Activated gamma-delta T cell (primary cell): Measurements from ENCODE around the gene SNRPA1.
"Not testable (repeated sequence)": the region's sequence is repeated elsewhere in the genome, so short reads cannot be mapped to it uniquely, and the experiment has no call there.

Experiments
- DNase-seq: peaks from one replicate; lab custom pipeline; 2025; lab: John Stamatoyannopoulos, UW
- total RNA-seq, 2 donors: gene quantifications; one replicate each; lab custom pipeline; 2026; lab: John Stamatoyannopoulos, UW

Gene SNRPA1
- total RNA-seq, result 65.2 to 72.3 reads per million in 2 donors

DNA sequence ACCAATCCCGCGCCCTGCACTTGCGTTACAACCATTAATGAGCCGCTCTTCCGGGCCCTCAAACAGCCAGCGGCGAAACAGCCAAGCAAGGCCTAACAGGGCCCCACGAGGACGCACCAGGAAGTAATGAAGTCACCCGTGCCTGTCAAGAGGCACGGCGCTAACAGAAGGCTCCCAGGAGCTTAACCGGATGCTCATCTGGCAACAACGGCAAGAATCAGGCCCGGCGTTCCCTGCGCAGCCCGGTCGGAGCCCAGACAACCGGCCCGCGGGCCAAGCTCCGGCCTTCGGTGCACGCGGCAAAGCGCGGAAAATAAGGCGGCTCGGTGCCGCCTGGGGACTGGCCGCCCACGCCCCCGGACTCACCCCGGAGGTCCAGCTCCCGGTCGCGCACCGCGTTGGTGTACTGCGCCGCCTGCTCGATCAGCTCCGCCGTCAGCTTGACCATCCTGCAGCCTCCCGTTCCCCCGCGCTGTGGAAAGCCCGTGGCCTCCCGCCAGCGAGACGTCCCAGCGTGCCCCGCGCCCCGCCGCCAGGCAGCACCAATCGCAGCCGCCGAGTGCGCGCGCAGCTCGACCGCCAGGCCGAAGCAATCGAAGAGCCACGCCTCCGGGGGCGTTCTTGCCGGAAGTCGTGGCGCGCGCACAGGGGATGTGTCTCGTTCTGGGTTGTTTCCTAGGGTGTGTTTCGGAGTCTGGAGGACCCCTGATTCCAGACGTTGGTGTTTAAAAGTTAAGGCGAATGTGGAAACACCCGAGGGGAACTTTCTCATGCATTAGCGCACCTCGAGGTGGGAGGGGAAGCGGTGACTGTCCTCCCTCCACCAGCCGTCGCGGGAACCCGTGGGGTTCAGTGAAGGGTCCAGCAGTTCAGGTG is at the start of gene SNRPA1:
SNRPA1 (minus strand) TSS at position 518 of the 876 bp plus-strand sequence; CDS start at position 448, 70 bp downstream.
- DNase-seq, result peak; percentile 99

DNA sequence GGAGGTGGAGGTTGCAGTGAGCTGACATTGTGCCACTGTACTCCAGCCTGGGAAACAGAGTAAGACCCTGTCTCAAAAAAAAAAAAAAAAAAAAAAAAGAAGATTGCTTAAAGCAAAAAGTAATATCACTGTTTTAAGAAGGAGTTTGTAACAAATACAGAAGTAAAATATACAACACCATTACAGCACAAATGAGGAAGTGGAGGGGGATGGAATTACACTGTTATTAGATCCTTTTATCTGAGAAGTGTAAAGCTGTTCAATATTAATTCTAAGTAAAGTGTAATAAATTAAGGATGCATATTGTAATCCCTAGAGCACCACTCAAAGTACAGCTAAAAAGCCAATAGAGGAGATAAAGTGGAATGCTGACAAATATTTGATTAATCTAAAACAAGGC is 47.0 kb upstream of the SNRPA1 start:
- DNase-seq, result no peak

DNA sequence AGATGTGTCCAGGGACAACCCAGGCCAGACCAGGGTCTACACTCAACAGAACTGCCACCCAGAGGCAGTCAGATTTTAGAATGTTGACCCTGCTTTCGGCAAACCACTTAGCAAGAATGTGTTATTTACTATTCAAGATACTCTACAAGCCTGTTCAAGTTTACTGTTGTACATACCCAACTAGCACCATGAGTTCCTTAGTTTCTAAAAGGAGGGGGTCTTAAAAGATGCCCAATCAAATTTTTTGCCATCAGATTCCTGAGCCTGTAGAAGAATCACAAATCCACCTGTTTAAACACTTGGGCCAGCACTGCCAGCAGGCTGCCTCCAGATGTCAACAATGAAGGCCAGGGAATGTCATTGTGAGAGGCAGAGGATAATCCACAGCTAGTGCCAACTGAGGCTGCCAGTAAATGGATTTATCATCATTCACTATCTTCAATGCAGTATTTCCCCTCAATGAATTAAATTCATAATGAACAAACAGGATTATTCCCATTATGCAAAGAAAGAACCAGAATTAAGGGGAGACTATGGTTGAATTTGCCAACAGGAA is 43.5 kb upstream of the SNRPA1 start:
- DNase-seq, result no peak

DNA sequence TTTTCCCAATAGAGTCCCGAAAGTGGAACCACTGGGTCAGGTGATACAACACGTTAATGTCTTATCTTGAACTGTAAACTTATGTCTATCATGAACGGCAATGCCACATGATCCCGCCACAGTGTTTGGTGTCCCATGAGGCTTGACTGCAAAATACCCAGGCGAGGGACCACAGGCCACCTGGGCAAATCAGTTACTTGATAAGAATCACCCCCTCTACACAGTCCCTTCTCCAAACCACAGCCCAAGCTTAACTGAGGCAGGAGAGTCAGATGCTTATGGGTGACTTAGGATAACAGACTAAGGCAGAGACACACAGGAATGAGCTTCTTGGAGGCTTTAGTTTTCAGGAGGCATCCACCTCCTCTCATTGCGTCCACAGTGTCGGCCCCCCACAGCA is 42.9 kb upstream of the SNRPA1 start:
- DNase-seq, result no peak

DNA sequence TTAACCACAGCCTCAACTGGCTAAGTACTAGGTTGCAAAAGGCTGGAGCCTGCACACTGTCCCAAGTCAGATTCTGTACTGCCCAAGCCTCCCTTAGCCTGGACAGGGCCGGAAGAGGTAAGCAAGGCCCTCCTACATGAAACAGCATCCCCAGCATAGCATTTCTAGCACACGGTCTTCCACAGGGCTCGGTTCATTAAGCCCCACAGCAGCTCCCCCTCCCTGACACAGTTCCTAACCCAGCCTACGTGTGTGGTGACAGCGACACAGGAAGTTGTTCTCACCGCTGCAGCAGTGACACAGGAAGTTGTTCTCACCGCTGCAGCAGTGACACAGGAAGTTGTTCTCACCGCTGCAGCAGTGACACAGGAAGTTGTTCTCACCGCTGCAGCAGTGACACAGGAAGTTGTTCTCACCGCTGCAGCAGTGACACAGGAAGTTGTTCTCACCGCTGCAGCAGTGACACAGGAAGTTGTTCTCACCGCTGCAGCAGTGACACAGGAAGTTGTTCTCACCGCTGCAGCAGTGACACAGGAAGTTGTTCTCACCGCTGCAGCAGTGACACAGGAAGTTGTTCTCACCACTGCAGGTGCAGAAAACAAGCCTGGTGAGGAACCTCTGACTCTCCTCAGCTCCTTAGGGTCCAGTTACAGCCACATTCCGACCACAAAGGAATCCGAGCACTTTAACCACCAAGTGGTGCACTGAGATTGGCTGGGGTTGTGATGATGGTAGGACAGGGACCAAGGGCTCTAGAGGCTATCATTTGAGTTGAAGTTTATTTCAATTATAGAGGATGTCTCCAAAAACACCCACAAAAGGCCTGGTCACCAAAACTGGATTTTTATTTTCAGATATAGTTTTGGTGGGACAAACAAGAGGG is 39.1 kb upstream of the SNRPA1 start:
- not testable (repeated sequence) for DNase-seq

DNA sequence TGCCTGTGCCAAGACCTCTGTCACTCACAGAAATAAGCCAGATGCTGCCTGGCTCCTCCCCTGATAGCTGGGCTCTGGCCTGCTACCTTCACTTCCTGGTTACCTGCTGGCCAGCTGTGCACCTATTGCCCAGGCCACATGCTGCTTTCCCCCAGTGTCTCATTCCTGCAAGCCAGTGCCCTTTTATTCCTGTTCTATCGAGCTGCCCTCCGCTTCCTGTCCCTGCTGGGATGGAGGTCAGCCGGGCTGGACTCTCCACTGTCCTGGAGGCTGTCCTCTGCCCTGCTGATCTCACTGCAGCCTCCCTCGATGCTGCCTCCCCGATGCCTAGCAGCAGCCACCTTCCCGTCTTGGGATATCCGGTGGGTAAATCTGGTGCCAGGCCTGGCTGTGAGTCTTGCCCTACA is 37.0 kb upstream of the SNRPA1 start:
- DNase-seq, result no peak

DNA sequence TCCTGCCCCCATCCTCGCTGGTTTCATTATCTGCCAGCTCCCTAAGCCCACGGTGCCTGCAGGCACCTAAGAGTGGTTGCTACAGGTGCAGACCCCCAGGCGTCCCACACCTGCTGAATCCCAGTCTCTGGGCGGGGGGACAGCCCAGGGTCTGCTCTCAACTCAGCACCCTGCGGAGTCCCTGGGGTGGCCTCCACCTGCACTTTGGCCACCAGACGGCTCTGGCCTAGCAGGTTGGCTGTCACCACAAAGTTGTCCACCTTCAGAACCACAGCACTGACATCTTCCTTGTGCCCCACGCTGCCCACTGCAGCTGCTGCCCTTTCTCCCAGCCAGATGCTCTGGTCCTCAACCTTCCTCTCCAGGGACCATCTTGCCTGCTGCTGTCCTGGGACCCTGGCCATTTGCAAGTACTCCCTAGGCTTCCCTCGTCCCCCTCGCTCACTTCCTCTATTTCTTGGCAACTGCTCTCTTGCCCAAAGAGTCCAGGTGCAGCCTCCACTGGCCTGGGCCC is 34.9 kb upstream of the SNRPA1 start:
- no peak for DNase-seq

DNA sequence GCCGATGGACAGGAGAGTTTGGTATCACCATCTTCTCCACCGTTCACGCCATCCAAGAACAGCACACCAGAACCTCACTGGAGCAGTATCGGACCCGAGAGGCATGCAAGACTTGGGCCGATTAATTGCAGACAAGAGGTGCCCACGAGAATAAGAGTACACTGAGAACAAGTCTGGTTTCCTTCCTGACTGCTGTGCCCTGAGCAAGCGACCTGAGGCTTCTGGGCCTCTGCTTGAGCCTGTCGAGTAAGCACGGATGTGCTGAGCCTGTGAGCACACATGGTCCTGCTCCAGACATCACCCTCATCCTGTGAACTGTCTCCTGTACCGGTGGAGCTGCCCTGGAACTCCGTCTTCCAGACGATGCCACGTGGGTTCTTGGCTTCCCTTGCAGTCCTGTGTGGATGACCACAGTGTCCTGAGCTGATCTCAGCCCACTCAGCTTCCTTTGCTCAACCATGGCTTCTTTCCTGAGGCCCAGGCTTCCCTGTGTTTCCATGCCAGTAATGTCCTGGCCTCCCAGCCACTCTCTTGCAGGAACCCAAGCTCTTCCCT is 34.3 kb upstream of the SNRPA1 start:
- DNase-seq, result no peak

DNA sequence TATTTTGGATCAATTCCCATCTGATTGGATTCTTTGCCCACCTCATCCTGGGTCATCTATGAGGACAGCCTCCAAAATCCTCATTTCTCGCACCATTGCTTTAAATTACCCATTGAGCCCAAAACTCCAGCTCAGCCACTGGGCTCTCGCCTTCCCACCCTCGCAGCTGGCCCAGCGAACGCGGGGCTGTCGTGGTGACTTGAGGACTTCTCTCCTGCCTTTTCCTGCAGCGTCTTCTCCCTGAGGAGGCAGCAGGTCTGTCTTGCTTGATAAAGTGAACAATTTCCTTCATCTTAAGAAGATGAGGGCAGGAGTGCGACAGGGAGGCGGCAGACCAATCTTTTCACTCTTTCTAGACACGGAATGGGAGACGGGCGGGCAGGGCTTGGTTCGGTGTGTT is 33.0 kb upstream of the SNRPA1 start:
- no peak for DNase-seq

DNA sequence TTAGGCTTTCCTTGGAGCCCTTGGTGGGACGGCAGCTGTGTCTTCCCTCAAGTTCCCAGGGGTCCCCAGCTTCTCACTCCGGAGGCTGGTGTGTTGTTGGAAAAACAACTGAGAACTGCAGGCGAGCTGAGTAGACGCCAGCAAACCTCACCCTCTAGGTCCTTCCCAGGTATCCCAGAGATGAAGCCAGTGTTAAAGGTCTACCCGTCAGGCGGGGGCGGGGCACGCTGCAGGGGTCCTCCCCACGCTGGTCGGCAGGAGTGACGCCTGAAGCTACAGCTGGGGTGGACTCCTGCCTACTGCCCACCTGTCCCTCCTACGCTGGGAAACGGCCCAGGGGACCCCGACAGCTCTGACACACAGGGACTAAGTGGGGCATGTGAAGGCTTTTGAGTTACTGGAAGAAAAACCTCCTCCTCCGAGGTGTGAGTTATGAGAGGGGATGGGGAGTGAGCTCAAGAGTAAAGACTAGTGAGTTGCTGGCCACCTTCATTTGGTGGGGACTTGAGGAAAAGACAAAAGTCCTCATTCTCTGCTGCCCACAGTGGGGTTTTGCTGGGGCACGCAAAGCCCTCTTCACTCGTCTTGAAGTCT is 32.2 kb upstream of the SNRPA1 start:
- no peak for DNase-seq

DNA sequence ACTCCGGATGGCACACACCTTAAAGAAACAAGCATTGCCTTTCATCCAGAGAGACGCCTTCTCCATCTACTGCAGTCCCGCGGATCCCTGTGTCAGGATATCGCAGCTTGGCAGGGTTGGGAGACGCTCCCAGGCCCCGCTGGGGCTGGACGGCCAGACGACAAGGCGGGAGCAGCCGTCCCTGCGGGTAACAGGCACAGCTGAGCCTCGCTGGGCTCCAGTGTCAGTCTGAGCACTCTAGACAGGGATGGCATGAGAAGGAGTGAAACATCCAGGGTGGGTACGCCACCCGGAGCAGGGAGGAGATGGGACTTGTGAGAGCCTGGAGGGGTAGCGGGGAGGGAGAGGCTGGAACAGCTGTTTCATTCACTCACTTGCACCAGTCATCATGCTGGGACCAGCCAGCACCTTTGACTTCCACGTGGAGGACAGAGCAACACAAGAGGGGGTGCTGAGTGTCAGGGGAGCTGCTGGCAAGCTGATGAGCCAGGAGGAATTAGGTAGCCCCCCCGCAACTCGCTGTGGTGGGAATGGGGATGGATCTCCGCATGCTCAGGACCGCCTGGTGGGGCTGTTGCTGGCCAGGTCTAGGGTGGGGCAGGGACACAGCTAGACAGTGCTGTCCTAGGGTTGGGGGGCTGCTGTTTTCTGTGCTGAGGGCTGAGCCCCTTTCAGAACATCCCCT is 31.6 kb upstream of the SNRPA1 start:
- DNase-seq, result no peak

DNA sequence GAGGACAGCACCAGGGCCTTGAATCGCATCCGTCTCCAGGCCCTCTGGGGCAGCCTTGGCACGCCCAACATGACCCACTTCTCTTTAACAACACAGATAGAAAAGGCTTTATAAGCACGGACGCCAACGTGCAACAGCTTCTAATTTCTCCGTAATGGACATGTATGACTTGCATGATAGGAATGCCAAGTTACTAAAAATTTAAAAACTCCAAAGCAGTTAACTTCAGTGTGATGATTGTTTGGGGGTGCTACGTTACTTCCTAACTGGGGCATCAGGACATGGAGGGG is 30.9 kb upstream of the SNRPA1 start:
- no peak for DNase-seq

DNA sequence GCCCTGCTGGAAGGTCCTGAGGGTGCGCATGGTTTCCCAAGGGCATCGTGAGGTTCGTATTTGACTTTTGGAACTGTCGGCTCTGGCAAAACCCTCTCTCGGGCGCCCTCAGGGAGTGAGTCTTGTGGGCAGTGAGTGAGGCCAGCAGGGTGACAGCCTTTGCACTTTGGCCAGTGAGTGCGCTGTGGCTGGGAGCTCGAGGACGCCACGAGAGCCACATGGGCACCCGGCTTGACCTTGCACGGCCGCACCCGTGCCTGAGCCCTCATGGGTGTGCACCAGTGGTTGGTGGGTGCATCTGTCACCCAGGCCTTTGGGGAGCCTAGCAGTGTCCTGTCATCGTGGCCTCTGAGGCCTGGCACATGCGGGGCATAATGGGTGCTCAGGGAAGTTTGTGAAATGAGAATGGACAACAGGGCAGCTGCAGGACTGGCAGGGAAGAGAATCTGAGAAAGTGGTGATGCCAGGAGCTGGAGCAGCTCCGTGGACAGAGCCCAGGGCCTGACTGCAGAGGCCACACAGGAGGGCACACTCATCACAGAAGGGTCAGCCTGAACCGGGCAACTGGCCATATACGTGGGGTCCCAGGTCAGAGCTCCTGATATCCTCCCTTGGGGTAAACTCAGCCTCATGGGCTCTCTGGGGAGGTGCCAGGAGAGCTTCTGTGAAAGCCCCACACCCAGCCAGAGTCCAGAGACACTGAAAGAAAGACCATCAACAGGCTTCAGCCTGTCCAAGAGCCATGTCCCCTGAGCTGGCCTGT is 30.4 kb upstream of the SNRPA1 start:
- DNase-seq, result no peak

DNA sequence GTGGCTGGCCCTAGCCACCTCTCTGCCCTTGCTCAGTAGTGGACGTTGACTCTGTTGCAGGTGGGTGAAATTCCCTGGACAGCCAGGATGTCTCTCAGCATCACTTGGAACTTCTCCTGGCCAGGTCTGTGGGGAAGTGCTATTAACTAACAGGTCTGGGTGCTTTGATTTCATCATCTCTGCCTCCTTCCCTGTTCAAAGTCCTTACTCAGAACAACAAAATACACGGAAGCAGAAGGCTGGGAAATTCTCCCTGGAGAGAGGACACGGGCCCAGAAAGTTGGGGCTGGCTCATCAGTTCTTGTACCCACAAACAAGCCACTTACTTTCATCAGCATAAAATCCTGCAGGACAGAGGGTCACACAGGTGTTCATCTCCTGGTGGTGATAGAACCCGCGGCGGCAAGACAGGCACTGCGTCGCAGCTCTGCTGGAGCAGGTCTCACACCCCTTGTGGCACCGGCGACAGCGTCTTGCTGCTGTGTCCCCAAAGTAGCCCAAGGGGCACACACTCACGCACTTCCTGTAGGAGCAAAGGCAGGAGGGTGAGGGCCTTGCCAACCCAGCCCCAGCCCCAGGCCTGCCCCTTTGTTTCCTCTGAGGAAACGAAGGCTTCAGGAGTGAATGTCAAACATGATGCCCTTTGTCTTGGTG is 29.6 kb upstream of the SNRPA1 start:
- DNase-seq, result no peak

DNA sequence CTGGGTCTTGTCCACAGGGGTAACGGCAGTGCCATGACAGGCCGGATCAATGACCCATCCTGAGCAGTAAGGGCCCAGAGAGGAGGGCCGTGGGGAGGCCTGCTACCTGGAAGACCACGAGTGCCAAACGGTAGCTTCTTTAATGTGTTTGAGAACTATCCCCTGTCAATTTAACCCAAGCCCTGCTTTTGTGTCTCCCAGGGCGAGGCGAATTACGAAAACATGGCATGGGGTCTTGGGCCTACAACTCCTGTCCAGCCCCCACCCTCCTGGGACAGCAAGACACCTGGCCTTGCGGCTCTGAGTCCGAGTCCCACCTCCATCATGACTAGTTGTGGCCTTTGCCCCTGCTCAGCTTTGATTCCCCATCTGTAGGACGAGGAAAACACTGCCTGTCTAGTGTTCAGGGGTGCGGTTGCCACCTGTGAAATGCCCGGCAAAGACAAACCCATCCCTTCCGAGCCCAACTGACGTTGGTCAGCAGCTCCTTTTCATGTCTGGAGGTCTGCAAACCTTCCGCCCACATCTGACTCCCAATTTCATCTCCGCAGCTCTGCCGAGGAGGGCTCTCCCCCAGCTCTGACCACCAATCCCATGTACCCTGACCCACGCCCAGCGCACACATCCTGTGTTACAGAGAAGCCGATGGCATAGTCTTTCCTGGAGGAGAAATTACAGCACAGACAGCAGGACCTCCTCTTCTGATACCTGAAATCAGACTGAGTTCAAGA is 28.9 kb upstream of the SNRPA1 start:
- DNase-seq, result no peak

DNA sequence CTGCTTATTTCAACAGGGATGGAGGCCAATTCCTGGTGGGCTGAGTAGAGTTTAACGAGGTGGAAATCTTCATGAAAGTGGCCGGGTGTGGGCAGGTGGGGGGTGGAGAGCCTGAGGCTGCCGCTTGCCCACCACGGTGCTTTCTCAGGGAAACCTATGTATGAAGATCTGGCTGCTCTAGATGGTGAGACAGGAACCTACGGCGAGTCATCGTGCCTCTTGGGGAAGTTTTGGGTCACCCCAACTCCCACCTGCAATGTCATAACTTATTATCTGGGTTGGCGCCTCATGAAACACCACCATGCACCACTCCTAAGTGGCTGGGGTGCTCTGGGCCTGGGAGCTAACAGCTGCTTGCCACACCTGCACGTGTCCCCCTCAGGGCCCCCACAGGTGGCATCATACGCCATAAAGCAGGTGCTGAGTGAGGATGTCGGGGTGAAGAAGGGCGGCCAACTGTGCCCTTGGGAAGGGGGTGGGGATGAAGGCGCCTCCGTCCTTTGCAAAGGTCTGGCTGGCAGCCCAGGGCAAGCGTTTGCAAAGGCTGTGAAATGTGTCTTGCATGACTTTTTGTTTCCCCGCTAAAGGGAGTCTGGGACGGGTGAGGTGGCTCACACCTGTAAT is 27.9 kb upstream of the SNRPA1 start:
- DNase-seq, result no peak

DNA sequence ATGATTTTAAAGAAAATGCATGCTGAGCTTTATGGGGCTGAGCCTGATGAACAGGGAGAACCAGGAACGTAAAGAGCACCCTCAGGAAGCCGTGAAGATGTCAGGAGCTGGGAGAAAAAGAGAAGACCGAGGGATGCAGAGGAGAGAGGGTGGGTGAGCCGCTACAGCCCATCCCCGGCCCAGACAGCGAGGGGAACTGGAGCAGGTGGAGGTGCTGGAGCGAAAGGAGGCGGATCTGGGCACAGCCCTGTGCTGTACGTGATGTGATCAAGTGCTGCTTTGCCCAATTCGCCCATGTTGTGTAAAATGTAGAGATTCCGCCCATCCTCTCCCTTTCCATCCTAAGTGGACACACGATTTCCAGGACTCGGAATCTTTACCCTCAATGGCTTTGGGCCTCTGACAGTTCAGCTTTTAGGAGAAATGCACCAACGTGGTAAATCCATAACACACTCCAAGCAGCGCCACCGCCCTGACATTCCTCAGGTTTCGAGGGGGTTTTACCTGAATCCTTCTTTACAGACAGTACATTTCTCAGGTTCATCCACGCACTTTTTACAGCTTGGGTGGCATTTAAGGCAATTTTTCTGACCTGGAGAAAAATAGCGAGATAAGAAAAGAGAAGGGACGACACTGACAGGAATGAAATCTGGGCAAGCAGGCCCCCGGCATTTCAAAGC is 27.1 kb upstream of the SNRPA1 start:
- no peak for DNase-seq

DNA sequence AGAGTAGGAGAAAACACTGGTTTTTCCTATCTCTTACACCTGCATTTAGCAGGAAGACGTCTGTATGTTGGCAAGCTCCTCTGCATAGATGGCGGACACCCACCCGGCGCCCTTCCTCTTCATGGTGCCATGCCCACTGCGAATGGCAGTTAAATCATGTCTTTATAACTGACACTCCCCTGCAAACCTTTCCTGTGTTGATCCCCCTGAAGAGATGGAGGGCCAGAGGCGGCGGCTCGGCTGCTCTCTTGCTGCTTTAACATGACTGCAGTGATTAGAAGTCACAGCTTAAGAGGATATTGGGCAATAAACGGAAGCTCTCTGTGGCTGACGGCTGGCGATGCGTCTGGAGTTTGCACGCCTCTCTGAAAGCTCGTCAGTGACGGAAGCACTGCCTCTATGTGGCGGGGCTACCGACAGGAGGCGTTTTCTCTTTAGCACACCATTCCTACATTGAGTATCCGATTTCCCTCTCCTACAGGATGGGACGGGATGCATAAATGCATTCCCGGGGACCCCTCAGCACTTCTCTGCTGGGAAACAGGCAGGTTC is 25.5 kb upstream of the SNRPA1 start:
- peak; percentile 21 for DNase-seq
